ENCODE results near the gene SPTB. TPM values are rescaled to one million over a fixed set of nuclear protein-coding genes. Genes with fewer than 3 reads are reported as not detected.

Gene SPTB
- total and polyA plus RNA-seq, 10 of the 15 experiments (the other 5 are each of a cell fraction or from before 2014, with no cell fraction given): under 0.01 to 0.04 (median 0.02) TPM; not detected in 4

DNA sequence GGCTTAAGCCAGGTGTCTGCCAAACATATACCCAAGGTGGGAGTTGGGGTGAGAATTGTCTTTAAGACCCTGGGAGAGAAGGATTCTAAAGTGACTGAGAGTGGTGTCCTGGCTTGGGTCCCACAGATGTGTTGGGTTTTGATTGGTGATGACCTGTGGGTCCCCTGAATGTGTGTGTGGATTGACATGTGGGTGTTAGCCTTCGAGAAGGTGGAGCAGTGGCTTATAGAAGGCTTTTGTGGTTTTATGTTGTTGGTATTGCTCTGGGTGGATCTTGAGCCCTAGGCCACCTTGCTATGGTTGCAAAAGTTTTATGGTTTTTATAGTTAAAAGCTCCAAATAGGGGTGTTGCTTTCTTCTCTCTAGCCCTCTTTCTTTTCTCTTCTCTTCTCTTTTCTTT lies 145.8 kb downstream of the SPTB start:
- FAIRE-seq (no peak), DNase-seq (ENCODE audit: low read depth, low spot score) (no peak), ATAC-seq (no peak)
- SMC1A ChIA-PET (ENCODE audit: uncharacterized antibody, unreplicated experiment): no interaction called here
- Histone ChIP-seq H3K27ac (ENCODE audit: control insufficient read depth, insufficient read depth) (no peak overlapping the region), H2AFZ (ENCODE audit: control insufficient read depth, low read depth, low read length) (no peak overlapping the region), H3K9me3 (replicated peaks; ENCODE audit: control insufficient read depth, insufficient read depth, low read length) (no peaks in the 10 kb centered on the region), H3K4me2 (ENCODE audit: control insufficient read depth, insufficient read depth) (no peak overlapping the region), H4K20me1 (ENCODE audit: control insufficient read depth, insufficient read depth) (no peaks in the 10 kb centered on the region), H3K4me3 (no peak overlapping the region), H3K4me1 (ENCODE audit: control insufficient read depth, insufficient read depth, low read length) (no peaks in the 10 kb centered on the region), H3K79me2 (ENCODE audit: control insufficient read depth, insufficient read depth, low read length) (no peaks in the 10 kb centered on the region), H3K9ac (ENCODE audit: control insufficient read depth, insufficient read depth, low read length) (no peak overlapping the region), H3K27me3 (replicated peaks in 1 of 2; ENCODE audit: control insufficient read depth in 2 of 2, insufficient read depth in 2 of 2, low read length in 1 of 2) (no peaks in the 10 kb centered on the region), H3K36me3 (ENCODE audit: control insufficient read depth in 2 of 2, insufficient read depth in 2 of 2, low read length in 1 of 2) (no peaks in the 10 kb centered on the region)
- no TSS peak for BruUV-seq (replicated peaks)
- CTCF ChIA-PET: interaction anchor here (0.6 to 1.4 kb wide), 4 partner anchors 12 to 389 kb away, joined by 3 to 5 read pairs (median 4); no protein-coding TSS in a partner anchor
- in situ Hi-C loops (cut with MboI) (no loop called here), intact Hi-C loops (cut with micrococcal nuclease; ENCODE audit: unreplicated experiment) (no loop called here)
- POLR2A ChIA-PET: no interaction called here
- 0% methylated on average over 1 of the region's 1 CpG for WGBS (ENCODE audit: insufficient coverage, insufficient replicate concordance, low lambda C conversion rate, missing lambda C conversion rate)
- TF ChIP-seq BHLHE40 (IDR thresholded peaks at IDR 0.05; ENCODE audit: borderline replicate concordance in 1 of 2, low read depth in 2 of 2, low read length in 1 of 2) (no peak), NR2C1 (IDR thresholded peaks at IDR 0.05) (no peak), EED (IDR thresholded peaks at IDR 0.05; ENCODE audit: low read depth) (no peak), CREB1 (IDR thresholded peaks at IDR 0.05; ENCODE audit: low read depth) (no peak), KLF5 (IDR thresholded peaks at IDR 0.05; ENCODE audit: partially characterized antibody) (no peak), HDAC6 (IDR thresholded peaks at IDR 0.05; ENCODE audit: unreplicated experiment) (no peak), TCF7 (IDR thresholded peaks at IDR 0.05; ENCODE audit: borderline replicate concordance) (no peak), NFYB (IDR thresholded peaks at IDR 0.05; ENCODE audit: insufficient read depth, low read depth, low read length) (no peak), SREBF2 (IDR thresholded peaks at IDR 0.05; ENCODE audit: low read length) (no peak)
- TF ChIP-seq, protein P1, sequence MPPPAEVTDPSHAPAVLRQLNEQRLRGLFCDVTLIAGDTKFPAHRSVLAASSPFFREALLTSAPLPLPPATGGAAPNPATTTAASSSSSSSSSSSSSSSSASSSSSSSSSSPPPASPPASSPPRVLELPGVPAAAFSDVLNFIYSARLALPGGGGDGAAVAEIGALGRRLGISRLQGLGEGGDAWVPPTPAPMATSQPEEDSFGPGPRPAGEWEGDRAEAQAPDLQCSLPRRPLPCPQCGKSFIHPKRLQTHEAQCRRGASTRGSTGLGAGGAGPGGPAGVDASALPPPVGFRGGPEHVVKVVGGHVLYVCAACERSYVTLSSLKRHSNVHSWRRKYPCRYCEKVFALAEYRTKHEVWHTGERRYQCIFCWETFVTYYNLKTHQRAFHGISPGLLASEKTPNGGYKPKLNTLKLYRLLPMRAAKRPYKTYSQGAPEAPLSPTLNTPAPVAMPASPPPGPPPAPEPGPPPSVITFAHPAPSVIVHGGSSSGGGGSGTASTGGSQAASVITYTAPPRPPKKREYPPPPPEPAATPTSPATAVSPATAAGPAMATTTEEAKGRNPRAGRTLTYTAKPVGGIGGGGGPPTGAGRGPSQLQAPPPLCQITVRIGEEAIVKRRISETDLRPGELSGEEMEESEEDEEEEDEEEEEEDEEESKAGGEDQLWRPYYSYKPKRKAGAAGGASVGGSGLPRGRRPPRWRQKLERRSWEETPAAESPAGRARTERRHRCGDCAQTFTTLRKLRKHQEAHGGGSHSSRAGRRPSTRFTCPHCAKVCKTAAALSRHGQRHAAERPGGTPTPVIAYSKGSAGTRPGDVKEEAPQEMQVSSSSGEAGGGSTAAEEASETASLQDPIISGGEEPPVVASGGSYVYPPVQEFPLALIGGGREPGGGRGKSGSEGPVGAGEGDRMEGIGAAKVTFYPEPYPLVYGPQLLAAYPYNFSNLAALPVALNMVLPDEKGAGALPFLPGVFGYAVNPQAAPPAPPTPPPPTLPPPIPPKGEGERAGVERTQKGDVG (CRISPR knock-in tag; IDR thresholded peaks at IDR 0.05): no peak
- RAD21 ChIA-PET (ENCODE audit: unreplicated experiment): no interaction called here
